ENCODE data around the gene CDH11. TPM values are rescaled to one million over a fixed set of nuclear protein-coding genes. Genes with fewer than 3 reads are reported as not detected.

The CDH11 gene
- total RNA-seq, 1 donor from 2014 or later: 80.9 TPM

GRCh38 chr16:65064131-65064530, 57.7 kb downstream of the CDH11 start:
- H3K9ac ChIP-seq (ENCODE audit: low read depth in 1 of 3, low read length in 3 of 3): no peak overlapping the region
- peaks cover 5 to 10% (median 7%) of the 10 kb centered on the region in 3 donors for H3K4me1 ChIP-seq (ENCODE audit: control insufficient read depth in 3 of 3, insufficient read depth in 3 of 3, low read length in 3 of 3)
- H3K4me3 ChIP-seq (ENCODE audit: low read length in 3 of 3): no peak overlapping the region
- H3K36me3 ChIP-seq (ENCODE audit: control insufficient read depth in 3 of 3, insufficient read depth in 3 of 3, low read length in 3 of 3): no peaks in the 10 kb centered on the region
- no peak overlapping the region for H3K27ac ChIP-seq (ENCODE audit: low read depth, low read length)
- H3K27me3 ChIP-seq (ENCODE audit: control insufficient read depth in 3 of 3, insufficient read depth in 3 of 3, low read length in 3 of 3): no peaks in the 10 kb centered on the region
- H3K9me3 ChIP-seq (ENCODE audit: control insufficient read depth in 3 of 3, low read length in 3 of 3): no peaks in the 10 kb centered on the region

GRCh38 chr16:65062736-65063583, 58.9 kb downstream of the CDH11 start:
- Histone ChIP-seq H3K36me3 (ENCODE audit: control insufficient read depth in 3 of 3, insufficient read depth in 3 of 3, low read length in 3 of 3) (no peaks in the 10 kb centered on the region), H3K4me1 (ENCODE audit: control insufficient read depth in 3 of 3, insufficient read depth in 3 of 3, low read length in 3 of 3) (peaks cover under 1 to 4% (median 1%) of the 10 kb centered on the region in 3 donors), H3K27me3 (ENCODE audit: control insufficient read depth in 3 of 3, insufficient read depth in 3 of 3, low read length in 3 of 3) (no peaks in the 10 kb centered on the region), H3K4me3 (ENCODE audit: low read length in 3 of 3) (no peak overlapping the region), H3K27ac (ENCODE audit: low read depth, low read length) (no peak overlapping the region), H3K9me3 (ENCODE audit: control insufficient read depth in 3 of 3, low read length in 3 of 3) (no peaks in the 10 kb centered on the region), H3K9ac (ENCODE audit: low read depth in 1 of 3, low read length in 3 of 3) (no peak overlapping the region)

DNA sequence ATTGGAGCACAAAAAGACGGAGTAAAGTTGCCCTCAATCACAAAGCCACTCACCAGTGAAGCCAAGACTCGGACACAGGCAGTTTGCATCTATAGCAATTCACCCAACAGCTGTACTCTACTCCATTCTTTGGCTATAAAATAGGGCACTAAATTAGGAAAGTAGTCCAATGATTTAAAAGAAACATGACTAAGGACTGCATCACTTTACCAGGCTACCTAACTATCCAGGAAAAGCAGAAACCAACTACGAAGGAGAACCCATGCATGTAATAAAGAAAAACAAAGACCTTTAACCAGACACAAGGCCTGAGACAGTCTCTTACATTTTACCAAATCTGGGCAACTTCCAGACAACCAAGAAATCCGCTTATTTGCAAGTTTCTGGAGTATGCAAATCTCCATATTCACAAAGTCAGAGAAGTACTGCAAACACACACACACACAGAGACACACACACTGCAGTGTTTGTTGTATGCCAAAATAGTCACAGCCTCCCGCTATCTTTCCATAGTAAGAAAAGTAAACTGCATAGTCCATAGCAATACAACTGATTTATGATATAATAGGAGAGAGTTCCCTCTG, 59.8 kb downstream of the CDH11 start:
- Histone ChIP-seq H3K9me3 (ENCODE audit: control insufficient read depth in 3 of 3, low read length in 3 of 3) (no peaks in the 10 kb centered on the region), H3K27me3 (ENCODE audit: control insufficient read depth in 3 of 3, insufficient read depth in 3 of 3, low read length in 3 of 3) (no peaks in the 10 kb centered on the region), H3K9ac (ENCODE audit: low read depth in 1 of 3, low read length in 3 of 3) (no peak overlapping the region), H3K27ac (ENCODE audit: low read depth, low read length) (no peak overlapping the region), H3K4me1 (ENCODE audit: control insufficient read depth in 3 of 3, insufficient read depth in 3 of 3, low read length in 3 of 3) (peaks cover 0 to 3% (median 0%) of the 10 kb centered on the region in 3 donors), H3K36me3 (ENCODE audit: control insufficient read depth in 3 of 3, insufficient read depth in 3 of 3, low read length in 3 of 3) (no peaks in the 10 kb centered on the region), H3K4me3 (ENCODE audit: low read length in 3 of 3) (no peak overlapping the region)

- Histone ChIP-seq H3K27me3 (ENCODE audit: control insufficient read depth in 3 of 3, insufficient read depth in 3 of 3, low read length in 3 of 3) (no peaks in the 10 kb centered on the region), H3K4me3 (ENCODE audit: low read length in 3 of 3) (no peak overlapping the region), H3K9me3 (ENCODE audit: control insufficient read depth in 3 of 3, low read length in 3 of 3) (no peaks in the 10 kb centered on the region), H3K27ac (ENCODE audit: low read depth, low read length) (no peak overlapping the region), H3K36me3 (ENCODE audit: control insufficient read depth in 3 of 3, insufficient read depth in 3 of 3, low read length in 3 of 3) (no peaks in the 10 kb centered on the region), H3K9ac (ENCODE audit: low read depth in 1 of 3, low read length in 3 of 3) (no peak overlapping the region), H3K4me1 (ENCODE audit: control insufficient read depth in 3 of 3, insufficient read depth in 3 of 3, low read length in 3 of 3) (peaks cover 0 to 3% (median 0%) of the 10 kb centered on the region in 3 donors)
These were observed 60.6 kb downstream of the CDH11 start for GRCh38 chr16:65061263-65061662.

GRCh38 chr16:65059406-65059980, 62.4 kb downstream of the CDH11 start:
- Histone ChIP-seq H3K4me1 (ENCODE audit: control insufficient read depth in 3 of 3, insufficient read depth in 3 of 3, low read length in 3 of 3) (peaks cover 0 to 3% (median 0%) of the 10 kb centered on the region in 3 donors), H3K9me3 (ENCODE audit: control insufficient read depth in 3 of 3, low read length in 3 of 3) (no peaks in the 10 kb centered on the region), H3K4me3 (ENCODE audit: low read length in 3 of 3) (no peak overlapping the region), H3K9ac (ENCODE audit: low read depth in 1 of 3, low read length in 3 of 3) (no peak overlapping the region), H3K27ac (ENCODE audit: low read depth, low read length) (no peak overlapping the region), H3K36me3 (ENCODE audit: control insufficient read depth in 3 of 3, insufficient read depth in 3 of 3, low read length in 3 of 3) (no peaks in the 10 kb centered on the region), H3K27me3 (ENCODE audit: control insufficient read depth in 3 of 3, insufficient read depth in 3 of 3, low read length in 3 of 3) (no peaks in the 10 kb centered on the region)

DNA sequence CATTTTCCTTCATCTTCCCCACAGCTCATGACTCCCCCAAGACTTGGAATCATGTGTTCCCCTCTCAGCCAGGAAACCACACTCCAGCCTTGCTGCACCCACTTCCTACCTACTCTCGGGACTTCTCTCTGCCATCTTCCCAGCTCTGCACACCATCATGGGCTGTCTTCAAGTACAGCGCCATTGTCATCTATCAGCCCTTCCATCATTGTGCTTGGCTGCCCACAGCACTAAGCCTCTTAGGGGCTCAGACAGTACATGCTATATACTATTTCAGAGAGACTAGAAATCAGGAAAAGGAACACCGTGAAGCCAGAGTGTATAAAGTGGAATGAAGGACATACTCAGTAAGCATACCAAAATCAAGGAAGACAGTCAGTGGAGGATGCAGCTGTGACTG, 64.7 kb downstream of the CDH11 start:
- no peaks in the 10 kb centered on the region for H3K9me3 ChIP-seq (ENCODE audit: control insufficient read depth in 3 of 3, low read length in 3 of 3)
- H3K36me3 ChIP-seq (ENCODE audit: control insufficient read depth in 3 of 3, insufficient read depth in 3 of 3, low read length in 3 of 3): no peaks in the 10 kb centered on the region
- H3K4me1 ChIP-seq (ENCODE audit: control insufficient read depth in 3 of 3, insufficient read depth in 3 of 3, low read length in 3 of 3): peaks cover 0 to 3% (median 0%) of the 10 kb centered on the region in 3 donors
- no peak overlapping the region for H3K27ac ChIP-seq (ENCODE audit: low read depth, low read length)
- H3K9ac ChIP-seq (ENCODE audit: low read depth in 1 of 3, low read length in 3 of 3): no peak overlapping the region
- H3K4me3 ChIP-seq (ENCODE audit: low read length in 3 of 3): no peak overlapping the region
- no peaks in the 10 kb centered on the region for H3K27me3 ChIP-seq (ENCODE audit: control insufficient read depth in 3 of 3, insufficient read depth in 3 of 3, low read length in 3 of 3)

- no peaks in the 10 kb centered on the region for H3K9me3 ChIP-seq (ENCODE audit: control insufficient read depth in 3 of 3, low read length in 3 of 3)
These were observed 67.4 kb downstream of the CDH11 start for GRCh38 chr16:65054457-65054856.

DNA sequence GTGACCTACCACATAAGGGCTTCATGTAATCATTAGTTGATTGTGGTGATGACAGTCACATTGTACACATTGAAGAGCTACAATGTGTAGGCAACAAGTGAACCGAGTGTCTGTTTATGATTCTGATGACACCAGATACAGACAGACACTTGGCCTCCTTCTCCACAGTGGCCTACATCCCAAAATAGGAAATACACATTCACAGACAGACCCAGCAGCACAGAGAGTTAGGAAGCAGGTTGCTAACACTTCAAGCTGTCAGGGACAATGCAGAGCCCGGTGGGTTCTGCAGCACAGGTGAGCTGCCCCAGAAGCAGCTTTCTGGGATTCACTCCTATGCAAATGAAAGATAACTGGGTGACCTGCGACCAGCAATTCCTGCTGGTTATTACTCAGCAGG, 72.2 kb downstream of the CDH11 start:
- H3K27ac ChIP-seq (ENCODE audit: low read depth, low read length): no peak overlapping the region
- H3K36me3 ChIP-seq (ENCODE audit: control insufficient read depth in 3 of 3, insufficient read depth in 3 of 3, low read length in 3 of 3): no peaks in the 10 kb centered on the region
- H3K4me3 ChIP-seq (ENCODE audit: low read length in 3 of 3): no peak overlapping the region
- no peaks in the 10 kb centered on the region for H3K27me3 ChIP-seq (ENCODE audit: control insufficient read depth in 3 of 3, insufficient read depth in 3 of 3, low read length in 3 of 3)
- H3K4me1 ChIP-seq (ENCODE audit: control insufficient read depth in 3 of 3, insufficient read depth in 3 of 3, low read length in 3 of 3): no peaks in the 10 kb centered on the region
- no peaks in the 10 kb centered on the region for H3K9me3 ChIP-seq (ENCODE audit: control insufficient read depth in 3 of 3, low read length in 3 of 3)
- H3K9ac ChIP-seq (ENCODE audit: low read depth in 1 of 3, low read length in 3 of 3): no peak overlapping the region

More at GRCh38 chr16:65054457-65054856, 67.4 kb downstream of the CDH11 start:
- H3K4me1 ChIP-seq (ENCODE audit: control insufficient read depth in 3 of 3, insufficient read depth in 3 of 3, low read length in 3 of 3): no peaks in the 10 kb centered on the region
- H3K9ac ChIP-seq (ENCODE audit: low read depth in 1 of 3, low read length in 3 of 3): no peak overlapping the region
- H3K27ac ChIP-seq (ENCODE audit: low read depth, low read length): no peak overlapping the region
- H3K4me3 ChIP-seq (ENCODE audit: low read length in 3 of 3): no peak overlapping the region
- H3K36me3 ChIP-seq (ENCODE audit: control insufficient read depth in 3 of 3, insufficient read depth in 3 of 3, low read length in 3 of 3): no peaks in the 10 kb centered on the region
- H3K27me3 ChIP-seq (ENCODE audit: control insufficient read depth in 3 of 3, insufficient read depth in 3 of 3, low read length in 3 of 3): no peaks in the 10 kb centered on the region

DNA sequence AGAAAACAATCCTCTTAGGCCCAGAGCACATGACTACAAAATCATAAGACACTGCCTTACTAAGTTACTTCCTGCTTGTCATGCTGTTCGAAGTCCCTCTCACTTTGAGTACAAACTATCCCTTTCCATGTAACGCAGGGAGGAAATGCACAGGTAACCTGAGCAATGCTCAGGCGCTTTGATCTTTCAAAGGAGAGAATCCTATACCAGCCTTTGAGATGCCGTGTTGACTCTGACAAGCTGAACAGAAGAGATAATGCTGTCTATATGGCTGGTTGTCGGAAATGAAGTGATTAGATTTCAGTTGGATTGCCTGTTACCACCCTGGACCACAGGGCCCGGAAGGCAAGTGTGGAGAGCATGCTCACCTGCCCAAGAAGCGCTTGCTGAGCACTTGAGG, 75.9 kb downstream of the CDH11 start:
- no peak overlapping the region for H3K9ac ChIP-seq (ENCODE audit: low read depth in 1 of 3, low read length in 3 of 3)
- H3K9me3 ChIP-seq (ENCODE audit: control insufficient read depth in 3 of 3, low read length in 3 of 3): no peaks in the 10 kb centered on the region
- H3K27me3 ChIP-seq (ENCODE audit: control insufficient read depth in 3 of 3, insufficient read depth in 3 of 3, low read length in 3 of 3): no peaks in the 10 kb centered on the region
- H3K4me3 ChIP-seq (ENCODE audit: low read length in 3 of 3): no peak overlapping the region
- H3K27ac ChIP-seq (ENCODE audit: low read depth, low read length): no peak overlapping the region
- no peaks in the 10 kb centered on the region for H3K4me1 ChIP-seq (ENCODE audit: control insufficient read depth in 3 of 3, insufficient read depth in 3 of 3, low read length in 3 of 3)
- H3K36me3 ChIP-seq (ENCODE audit: control insufficient read depth in 3 of 3, insufficient read depth in 3 of 3, low read length in 3 of 3): no peaks in the 10 kb centered on the region

- H3K27ac ChIP-seq (ENCODE audit: low read depth, low read length): no peak overlapping the region
- no peak overlapping the region for H3K4me3 ChIP-seq (ENCODE audit: low read length in 3 of 3)
- H3K36me3 ChIP-seq (ENCODE audit: control insufficient read depth in 3 of 3, insufficient read depth in 3 of 3, low read length in 3 of 3): no peaks in the 10 kb centered on the region
- no peaks in the 10 kb centered on the region for H3K27me3 ChIP-seq (ENCODE audit: control insufficient read depth in 3 of 3, insufficient read depth in 3 of 3, low read length in 3 of 3)
- H3K9ac ChIP-seq (ENCODE audit: low read depth in 1 of 3, low read length in 3 of 3): no peak overlapping the region
- H3K4me1 ChIP-seq (ENCODE audit: control insufficient read depth in 3 of 3, insufficient read depth in 3 of 3, low read length in 3 of 3): no peaks in the 10 kb centered on the region
- H3K9me3 ChIP-seq (ENCODE audit: control insufficient read depth in 3 of 3, low read length in 3 of 3): no peaks in the 10 kb centered on the region
These were observed 77.0 kb downstream of the CDH11 start for GRCh38 chr16:65044873-65045272.
